Measurements from ENCODE around the gene PCSK6.

Gene PCSK6

GRCh38 chr15:101489599-101490407, at the start of gene PCSK6:
TSS of gene PCSK6 (minus strand) at chr15:101489707. CDS start at chr15:101489670, 37 bp downstream.
- DNase-seq: no peak

- DNase-seq: no peak
These were observed 49.5 kb upstream of the PCSK6 start for GRCh38 chr15:101538996-101539395.

DNA sequence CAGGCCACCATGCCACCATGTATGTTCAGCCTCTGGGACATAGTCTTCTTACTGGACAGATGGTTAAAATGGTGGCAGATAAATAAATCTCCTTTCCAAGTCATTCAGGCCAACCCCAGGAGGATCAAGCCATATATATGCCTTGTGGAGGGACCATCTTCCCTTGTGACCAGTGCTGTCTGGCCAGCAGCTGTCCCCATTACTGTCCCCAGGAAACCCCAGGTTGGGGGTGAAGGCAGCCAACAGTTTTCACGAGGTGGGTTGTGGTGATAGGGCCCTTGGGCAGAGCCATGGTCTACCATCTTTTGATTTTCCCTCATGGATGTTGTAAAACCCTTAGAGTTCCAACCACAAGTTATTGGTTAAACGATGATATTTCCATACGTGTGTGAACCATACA, 48.7 kb upstream of the PCSK6 start:
- DNase-seq: no peak

DNA sequence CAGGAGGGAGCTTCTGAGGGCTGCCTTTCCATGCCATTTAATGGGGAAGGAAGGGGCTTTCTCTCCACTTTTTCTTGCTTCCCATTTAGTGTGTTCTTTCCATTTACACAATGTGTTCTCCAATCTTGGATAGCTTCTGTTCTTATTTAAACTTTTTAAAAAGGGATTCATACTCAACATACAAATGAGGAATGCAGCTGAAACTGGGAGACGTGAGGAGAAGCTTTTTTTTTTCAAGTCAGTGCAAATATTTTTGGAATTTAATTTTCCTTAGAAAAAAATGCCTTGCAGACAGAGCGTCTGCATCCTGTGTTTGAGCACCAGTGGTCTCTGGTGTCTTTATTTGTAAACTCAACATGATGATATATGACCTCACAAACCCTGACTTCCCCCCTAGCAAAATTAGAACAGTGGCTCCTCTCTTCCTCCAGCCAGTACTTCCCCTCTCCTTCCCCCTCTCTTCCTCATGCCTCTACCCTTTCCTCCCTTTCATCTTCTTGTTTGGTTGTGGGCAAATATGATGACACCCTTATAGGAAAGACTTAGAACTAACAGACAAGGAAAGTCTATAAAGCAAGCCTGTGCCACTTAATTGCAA, 48.1 kb upstream of the PCSK6 start:
- DNase-seq: no peak

GRCh38 chr15:101536875-101537405, 47.4 kb upstream of the PCSK6 start:
- DNase-seq: no peak

DNA sequence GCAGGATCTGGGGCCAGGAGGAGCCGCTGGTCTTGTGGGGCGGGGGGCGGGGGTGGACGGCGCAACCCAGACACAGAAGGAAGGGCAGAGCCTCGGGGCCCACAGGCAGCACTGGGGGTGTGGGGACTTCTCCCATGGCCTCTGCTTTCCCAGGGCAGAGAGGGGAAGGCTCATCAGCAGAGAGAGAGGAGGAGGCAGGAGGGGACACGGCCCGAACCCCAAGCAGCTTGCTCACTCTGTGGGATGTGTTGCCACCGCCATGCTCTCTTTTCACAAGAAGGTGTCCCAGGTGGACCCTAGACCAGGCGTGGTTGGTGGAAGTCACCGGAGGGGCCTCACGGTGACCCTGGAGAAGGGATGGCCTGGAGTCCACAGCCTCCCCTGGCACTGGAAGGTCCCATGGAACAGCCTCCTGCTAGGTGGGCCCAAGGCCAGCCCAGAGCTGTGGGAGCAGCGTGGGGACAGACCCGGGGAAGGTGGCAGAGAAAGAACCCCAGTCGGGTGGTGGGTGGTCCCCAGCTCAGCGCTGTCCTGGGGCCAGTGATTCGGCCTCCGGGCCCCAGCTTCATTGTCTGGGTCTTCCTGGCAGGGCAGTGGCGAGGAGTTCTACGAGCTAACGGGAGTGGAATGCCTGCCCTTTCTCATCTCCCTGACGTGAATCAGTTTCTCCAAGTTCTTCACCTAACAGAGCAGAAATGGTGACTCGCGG, 46.8 kb upstream of the PCSK6 start:
- DNase-seq: no peak

GRCh38 chr15:101535170-101535902, 45.8 kb upstream of the PCSK6 start:
- no peak for DNase-seq

DNA sequence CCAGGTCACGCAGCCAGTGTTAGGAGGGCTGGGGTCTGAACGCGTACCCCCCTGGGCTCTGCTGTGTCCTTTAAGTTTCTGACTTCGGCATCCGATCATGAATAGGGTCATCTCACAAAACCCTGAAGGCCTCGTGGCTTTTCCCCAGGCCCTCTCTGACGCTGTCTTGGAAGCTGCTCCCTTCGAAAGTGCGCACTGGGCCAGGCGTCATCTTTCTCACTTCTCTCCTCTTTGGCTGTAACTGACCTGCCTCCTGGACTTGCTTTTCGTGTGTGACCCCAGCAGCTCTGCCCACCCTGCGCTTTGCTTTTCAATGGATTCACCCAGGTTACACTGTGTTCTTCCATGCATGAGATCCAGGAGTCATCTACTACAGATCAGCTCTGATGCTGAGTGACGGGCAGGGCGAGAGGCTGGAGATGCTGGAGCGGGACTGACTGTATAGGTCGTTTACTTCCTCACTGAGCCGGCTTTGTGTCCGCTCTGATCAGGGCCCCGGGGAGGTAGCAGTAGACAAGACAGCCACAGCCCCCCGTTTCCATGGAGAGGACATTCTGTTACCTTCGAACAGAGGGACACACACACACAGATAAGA, 45.0 kb upstream of the PCSK6 start:
- DNase-seq: no peak

DNA sequence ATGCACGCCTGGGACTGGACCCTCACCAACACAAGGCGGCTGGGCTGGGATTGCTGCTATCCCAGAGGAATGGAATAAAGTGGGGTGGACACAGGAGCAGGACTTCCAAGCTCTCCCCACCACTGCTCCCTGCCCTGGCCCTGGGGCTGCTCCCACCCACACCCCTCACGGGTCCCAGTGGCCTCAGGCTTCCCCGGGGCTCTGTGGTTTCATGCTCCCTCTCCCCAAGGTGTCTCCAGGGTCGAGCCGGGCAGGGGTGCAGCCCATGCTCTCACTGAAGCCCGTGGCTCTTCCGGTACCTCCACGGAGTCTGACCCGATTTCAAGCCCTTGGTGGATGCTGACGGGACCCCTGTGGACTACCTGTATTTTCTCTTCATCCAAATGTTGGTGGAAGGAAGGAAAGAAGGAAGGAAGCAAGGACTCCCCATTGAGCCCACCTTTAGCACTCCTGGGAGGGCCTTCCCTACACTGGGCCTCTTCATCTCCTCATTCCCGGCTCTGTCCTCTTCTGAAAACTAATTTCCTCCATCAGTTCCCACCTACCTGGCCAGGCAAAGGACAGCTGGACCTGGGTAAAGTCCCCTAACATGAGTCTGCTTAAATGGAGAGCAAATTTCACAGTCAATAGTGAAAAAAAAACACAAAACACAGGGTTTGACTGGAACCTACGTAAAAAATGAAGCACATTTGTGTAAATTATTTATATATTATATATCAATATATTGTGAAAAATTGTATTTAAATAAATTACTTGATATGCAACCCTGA, 44.0 kb upstream of the PCSK6 start:
- DNase-seq: no peak

DNA sequence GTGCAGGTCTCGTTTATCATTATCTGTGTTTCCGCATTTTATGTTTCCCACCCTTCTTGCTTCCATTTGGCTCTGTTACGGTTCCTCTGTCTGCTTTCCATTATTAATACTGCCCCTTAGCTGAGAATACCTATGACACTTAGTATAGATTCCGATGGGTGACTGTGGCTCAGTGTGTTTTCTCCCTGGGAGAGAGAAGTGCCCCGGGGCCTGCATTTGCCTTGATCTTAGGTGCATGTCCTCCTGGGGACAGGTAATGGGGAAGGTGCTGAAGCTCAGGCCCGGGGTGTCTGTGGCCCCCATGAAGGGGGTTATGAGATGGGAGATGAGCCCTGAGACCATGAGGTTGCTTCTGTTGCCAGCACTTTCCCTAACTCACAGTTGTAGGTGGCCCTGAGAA, 43.4 kb upstream of the PCSK6 start:
- DNase-seq: no peak

DNA sequence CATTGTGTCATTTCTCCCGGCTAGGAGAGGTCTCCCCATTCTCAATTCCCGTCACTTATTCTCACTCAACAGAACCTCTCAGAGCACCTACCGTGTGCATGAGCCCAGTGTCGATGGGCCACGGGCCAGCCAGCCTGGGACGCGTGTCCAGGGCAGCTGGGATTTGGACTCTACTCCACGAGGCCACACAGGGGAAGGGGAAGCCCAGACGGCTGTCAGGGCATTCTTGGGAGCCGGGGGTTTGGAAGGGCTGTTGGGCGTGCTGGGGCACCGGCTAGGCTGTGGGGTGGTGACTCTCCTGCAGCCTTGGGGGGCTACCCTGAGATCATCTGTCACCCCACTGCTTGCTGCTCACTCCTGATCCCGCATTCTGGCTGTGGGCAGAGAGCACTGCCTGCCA, 41.7 kb upstream of the PCSK6 start:
- DNase-seq: no peak

GRCh38 chr15:101530224-101530958, 40.9 kb upstream of the PCSK6 start:
- DNase-seq: no peak

DNA sequence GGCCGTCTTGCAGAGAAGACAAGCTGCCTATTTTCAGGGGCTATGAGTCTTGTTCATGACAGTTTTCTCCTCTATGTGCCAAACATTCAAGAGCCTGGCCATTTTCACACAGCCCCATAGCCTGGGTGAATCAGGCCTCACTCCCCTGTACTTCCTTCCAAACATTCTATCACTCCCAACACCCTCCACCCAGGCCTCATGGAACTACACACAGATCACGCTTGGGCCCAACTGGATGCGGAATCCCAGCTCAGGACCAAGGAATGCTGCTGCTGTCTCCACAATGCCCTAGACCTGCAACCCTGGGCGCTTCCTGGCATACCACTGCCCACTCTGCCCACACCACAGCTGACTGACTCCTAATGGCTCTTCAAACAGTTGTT, 39.4 kb upstream of the PCSK6 start:
- no peak for DNase-seq

DNA sequence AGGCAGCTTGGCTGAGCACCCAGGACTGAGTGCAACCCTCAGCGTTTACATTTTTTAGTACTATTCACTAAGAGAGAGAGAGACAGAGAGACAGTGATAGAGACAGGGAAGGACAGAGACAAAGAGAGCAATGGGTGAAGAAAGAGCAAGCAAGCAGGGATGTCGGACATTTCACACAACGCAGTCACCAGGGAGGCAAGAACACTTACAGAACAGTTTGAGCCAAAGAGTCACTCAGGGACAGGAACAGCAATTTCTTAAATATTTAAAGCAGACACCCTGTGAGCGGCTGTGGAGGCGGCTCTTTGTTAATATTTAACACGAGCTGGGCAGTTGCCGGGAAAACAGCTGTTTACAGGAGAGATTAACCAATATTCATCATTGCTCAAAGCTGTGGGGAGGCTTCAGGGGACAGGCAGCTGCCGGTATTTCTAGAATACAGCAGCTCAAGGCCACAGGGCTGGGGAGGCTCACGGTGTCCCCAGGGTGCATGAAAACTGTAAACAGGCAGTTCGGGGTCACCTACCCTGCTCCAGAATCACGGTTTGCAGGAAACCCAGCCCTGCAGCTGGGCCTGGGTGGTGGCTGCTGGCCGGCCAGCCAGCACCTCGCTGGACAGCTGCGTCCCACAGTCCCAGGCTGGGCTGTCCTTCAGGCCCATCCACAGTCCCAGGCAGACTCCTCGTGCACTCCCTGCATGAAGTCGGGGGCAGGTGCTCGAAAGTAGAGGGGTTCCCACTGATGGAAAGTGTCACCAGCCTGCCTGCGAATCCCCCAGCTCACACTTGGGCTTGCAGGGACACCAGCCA, 38.8 kb upstream of the PCSK6 start:
- no peak for DNase-seq

DNA sequence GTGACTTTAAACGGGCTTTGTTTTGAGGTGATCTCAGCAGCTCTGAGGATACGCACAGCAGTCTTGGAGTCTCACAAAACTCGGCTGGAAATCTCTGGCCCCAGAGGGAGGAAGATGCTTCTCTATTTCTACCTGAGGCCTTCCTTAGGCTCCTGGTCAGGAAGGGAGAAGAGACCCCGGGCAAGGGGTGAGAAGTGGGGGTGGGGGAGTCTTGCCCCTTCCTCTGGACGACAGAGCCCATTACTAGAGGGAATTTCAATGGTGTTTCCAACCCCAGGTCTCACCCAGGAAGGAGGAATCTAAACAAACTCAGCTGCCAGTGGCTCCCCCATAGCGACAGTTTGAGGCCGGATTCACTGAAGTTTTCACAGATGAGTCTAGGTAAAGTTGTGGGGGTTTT, 37.4 kb upstream of the PCSK6 start:
- no peak for DNase-seq

DNA sequence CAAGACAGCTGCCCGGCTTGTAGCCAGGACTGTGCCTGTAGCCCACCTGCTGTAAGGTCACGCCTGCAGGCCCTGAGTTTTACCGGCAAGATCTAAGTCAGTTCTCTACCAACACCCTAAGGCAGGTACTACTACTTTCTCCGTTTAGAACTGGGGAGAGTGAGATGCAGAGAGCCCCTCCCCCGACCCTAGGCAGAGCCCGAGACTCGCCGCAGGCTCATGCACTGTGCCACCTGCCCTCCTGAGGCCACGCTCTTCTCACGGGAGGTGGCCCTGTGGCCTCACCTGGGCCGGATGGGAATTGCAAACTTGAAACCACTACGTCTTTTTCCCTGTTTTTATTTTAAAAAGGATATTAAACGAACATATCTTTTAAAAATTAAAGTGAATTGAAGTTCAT, 36.9 kb upstream of the PCSK6 start:
- DNase-seq: no peak

- no peak for DNase-seq
These were observed 36.5 kb upstream of the PCSK6 start for GRCh38 chr15:101526021-101526420.

GRCh38 chr15:101525087-101525669, 35.7 kb upstream of the PCSK6 start:
- DNase-seq: no peak

DNA sequence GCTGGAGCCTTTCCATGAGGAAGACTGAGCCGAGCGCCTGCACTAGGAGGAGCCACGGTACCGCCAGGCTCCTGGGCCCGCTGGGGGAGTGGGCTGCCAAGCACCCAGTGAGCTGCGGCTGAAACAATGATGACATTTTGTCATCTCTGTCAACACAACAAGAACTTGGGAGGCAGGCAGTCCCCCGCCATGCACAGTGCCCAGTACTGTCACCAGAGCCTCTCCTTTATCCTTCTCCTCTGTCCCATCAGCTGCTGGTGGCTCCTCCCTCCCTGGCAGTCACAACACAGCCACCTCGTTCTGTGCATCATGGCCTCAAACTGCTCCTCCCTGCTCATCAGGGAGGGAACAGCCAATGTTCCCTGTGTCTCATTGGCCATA, 34.0 kb upstream of the PCSK6 start:
- DNase-seq: no peak
